ENCODE data around the gene PRR15L.

DNA sequence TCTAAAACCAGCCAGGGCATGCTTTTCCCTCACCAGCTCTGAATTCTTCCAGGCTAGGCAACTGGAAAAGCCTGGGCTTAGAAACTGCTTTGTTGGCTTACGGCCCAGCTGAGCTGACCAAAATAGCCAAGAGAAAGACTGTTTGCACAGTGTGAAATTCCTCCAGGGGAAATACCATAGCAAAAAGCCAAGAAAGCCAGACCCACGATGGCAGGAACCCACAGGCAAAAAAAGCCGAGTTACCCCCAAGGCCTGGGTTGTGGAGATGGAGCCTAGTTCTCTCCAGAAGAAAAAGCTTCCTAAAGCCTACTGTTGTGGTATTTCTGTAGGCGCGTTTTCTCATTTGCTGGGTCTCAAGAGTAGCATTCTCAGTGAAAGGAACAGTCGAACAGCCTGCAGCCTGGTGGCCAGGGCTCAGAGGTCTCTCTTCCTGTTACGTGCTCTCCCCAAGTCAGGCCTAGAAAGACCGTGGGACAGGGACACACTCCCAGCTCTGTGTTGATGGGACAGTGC lies 52.4 kb downstream of the PRR15L start:
- TF ChIP-seq, protein P1, sequence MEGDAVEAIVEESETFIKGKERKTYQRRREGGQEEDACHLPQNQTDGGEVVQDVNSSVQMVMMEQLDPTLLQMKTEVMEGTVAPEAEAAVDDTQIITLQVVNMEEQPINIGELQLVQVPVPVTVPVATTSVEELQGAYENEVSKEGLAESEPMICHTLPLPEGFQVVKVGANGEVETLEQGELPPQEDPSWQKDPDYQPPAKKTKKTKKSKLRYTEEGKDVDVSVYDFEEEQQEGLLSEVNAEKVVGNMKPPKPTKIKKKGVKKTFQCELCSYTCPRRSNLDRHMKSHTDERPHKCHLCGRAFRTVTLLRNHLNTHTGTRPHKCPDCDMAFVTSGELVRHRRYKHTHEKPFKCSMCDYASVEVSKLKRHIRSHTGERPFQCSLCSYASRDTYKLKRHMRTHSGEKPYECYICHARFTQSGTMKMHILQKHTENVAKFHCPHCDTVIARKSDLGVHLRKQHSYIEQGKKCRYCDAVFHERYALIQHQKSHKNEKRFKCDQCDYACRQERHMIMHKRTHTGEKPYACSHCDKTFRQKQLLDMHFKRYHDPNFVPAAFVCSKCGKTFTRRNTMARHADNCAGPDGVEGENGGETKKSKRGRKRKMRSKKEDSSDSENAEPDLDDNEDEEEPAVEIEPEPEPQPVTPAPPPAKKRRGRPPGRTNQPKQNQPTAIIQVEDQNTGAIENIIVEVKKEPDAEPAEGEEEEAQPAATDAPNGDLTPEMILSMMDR (IDR thresholded peaks at IDR 0.05) = no peak
- no peak for TF ChIP-seq POLR2A (IDR thresholded peaks at IDR 0.05)

Data from lower leg skin (tissue), 3 donors.